Adipose tissue (tissue), 3 donors: Measurements from ENCODE around the gene CAMSAP1. TPM values are rescaled to one million over a fixed set of nuclear protein-coding genes. Genes with fewer than 3 reads are reported as not detected.
"Not testable (repeated sequence)": the region's sequence is repeated elsewhere in the genome, so short reads cannot be mapped to it uniquely, and the experiment has no call there.

ENCODE experiments used
- H3K27ac ChIP-seq: one replicate; pipeline ENCODE4 v1.5.1; 2013; ENCODE audit warnings: low read depth, low read length
- WGBS, 3 donors: extraction: QIAGEN DNeasy Blood & Tissue Kit; methylation state at CpG; one replicate each; pipeline ENCODE4 v1.1.7; 2013; 5-methylcytosine and 5-hydroxymethylcytosine counted together
- polyA plus RNA-seq, 3 donors: library from polyadenylated mRNA; stranded (reverse); fragments of 200-250 nt; gene quantifications; one replicate each; pipeline ENCODE4 v1.2.3, GENCODE V29; 2013
- donor health status: healthy with polysubstance abuse.
- donor health status: Bipolar disorder and iron deficiency.
- donor health status: healthy.

The CAMSAP1 gene, protein sequence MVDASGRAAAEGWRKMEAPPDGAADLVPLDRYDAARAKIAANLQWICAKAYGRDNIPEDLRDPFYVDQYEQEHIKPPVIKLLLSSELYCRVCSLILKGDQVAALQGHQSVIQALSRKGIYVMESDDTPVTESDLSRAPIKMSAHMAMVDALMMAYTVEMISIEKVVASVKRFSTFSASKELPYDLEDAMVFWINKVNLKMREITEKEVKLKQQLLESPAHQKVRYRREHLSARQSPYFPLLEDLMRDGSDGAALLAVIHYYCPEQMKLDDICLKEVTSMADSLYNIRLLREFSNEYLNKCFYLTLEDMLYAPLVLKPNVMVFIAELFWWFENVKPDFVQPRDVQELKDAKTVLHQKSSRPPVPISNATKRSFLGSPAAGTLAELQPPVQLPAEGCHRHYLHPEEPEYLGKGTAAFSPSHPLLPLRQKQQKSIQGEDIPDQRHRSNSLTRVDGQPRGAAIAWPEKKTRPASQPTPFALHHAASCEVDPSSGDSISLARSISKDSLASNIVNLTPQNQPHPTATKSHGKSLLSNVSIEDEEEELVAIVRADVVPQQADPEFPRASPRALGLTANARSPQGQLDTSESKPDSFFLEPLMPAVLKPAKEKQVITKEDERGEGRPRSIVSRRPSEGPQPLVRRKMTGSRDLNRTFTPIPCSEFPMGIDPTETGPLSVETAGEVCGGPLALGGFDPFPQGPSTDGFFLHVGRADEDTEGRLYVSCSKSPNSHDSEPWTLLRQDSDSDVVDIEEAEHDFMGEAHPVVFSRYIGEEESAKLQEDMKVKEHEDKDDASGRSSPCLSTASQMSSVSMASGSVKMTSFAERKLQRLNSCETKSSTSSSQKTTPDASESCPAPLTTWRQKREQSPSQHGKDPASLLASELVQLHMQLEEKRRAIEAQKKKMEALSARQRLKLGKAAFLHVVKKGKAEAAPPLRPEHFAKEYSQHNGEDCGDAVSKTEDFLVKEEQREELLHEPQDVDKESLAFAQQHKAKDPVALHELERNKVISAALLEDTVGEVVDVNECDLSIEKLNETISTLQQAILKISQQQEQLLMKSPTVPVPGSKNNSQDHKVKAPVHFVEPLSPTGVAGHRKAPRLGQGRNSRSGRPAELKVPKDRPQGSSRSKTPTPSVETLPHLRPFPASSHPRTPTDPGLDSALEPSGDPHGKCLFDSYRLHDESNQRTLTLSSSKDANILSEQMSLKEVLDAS (N-terminal part only)
- 10 to 100 TPM in 1 of 3 donors, 1 to 10 TPM in 2; 5.7 to 12.0 (median 8.8) TPM for polyA plus RNA-seq

DNA sequence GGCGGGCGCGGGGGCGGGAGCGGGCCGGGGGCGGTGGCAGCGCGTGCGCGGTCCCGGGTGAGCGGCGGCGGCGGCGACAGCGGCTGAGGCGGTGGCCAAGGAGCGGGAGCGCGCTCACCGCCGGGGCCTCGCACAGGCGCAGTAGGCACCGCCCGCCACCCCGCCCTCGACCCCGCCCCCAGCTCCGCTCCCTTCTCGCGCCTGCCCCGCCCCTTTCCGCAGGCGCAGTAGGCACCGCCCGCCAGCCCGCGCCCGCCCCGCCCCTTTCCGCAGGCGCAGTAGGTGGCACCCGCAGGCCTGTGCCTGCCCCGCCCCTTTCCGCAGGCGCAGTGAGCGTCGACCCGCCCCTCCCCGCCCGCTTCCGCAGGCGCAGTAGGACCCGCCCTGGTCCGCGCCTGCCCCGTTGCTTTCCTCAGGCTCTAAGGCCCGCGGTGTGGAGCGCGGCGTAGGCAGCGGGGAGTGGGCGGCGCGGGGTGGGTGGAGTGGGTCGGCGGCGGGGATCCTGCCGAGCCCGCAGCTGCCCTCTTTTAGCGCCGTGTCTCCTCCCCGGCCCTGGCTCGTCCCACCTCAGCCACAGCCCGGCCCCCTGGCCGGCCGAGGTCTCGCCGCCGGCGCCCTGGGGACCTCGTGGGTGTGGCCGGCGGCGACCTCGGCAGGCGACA is at the start of gene CAMSAP1:
CAMSAP1 (minus strand) TSS at position 116 of the 662 bp plus-strand sequence. CDS start 387 bp downstream, outside the sequence.
- 0 to 1% (median 0%) methylated on average over 41 to 76 of the region's 91 CpGs for WGBS, 3 donors
- no peak within 1 kb of the TSS for H3K27ac ChIP-seq

GRCh38 chr9:135956802-135957174 is 49.4 kb upstream of the CAMSAP1 start:
- WGBS, 3 donors: 87 to 90% (median 89%) methylated on average over 8 of the region's 8 CpGs
- H3K27ac ChIP-seq: no peak overlapping the region

DNA sequence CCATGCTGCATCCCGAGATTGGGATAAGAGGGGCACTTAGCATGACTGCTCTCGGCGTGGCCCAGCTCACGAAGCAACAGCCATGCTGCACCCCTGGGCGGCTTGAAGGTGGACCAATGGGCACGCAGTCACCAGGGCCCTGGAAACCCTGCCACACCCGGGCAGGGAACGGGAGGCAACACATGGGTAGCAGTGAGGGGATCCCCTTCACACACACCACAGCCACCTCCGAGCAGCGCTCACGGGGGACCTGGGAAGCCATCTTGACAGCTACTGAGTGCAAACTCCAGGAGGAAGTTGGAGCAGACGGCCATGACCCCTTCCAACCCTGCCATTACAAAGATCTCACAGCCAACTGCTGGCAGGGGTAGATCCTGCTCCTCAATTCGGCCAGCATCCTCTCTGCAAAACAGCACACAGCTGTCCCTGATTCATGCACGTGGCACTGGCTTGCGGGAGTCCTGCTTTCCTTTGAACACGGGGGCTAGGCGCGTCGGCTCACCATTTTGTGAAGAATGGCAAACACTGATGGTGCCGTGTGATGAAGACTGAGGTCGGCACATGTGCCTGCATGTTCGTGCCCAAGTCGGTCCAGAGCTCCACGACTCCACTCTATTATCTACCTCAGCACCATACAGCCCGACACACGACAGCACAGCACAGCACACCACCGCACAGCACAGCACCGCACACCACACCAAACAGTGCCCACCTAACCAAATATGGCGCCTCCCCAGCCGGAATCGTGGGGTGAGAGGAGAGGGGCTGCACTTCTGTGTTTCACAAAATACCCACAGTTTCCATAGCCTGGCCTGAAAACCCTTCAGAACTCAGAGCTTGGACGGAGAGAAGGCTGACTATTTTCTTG is 48.8 kb upstream of the CAMSAP1 start:
- no peak overlapping the region for H3K27ac ChIP-seq
- 89 to 91% (median 89%) methylated on average over 32 of the region's 32 CpGs for WGBS, 3 donors

GRCh38 chr9:135952664-135953206 is 45.4 kb upstream of the CAMSAP1 start:
- WGBS, 3 donors: 94% methylated on average over 22 of the region's 22 CpGs

DNA sequence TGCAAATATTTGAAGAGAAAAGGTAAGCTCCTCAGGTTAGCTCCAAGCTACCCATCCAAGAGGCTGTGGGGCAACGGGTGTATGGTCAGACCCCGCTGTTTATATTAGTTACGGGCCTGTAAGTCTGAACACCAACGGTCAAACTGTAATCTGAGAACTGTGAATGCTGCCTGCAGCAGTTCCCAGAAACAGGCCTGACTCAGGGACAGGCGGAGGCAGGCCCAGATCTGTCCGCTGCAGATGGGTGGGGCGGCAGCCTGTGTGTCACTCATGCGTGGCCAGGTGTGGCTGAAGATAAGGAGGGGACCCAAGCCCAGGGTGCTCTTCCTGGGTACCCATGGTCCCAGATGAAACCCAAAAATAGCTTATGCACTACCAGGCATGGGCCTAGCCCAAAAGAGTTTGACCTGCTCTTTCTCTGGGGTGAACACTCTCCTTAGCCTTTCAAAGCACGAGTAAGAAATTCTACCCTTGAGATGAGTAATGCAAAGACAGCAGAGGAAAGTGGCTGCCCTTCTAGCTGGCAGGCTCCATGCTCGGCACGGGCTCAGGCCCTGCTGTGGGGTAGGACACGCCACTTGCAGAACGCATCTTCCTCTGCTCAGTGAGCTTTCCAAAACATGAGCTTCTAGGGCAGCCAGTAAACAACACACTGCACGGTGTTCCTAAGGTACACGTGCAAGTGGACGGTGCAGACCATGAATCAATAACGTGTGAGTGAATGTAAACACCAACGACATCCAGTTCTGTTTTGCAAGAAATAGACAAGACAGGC is 44.7 kb upstream of the CAMSAP1 start:
- 72 to 88% (median 83%) methylated on average over 18 of the region's 18 CpGs for WGBS, 3 donors
- H3K27ac ChIP-seq: no peak overlapping the region

More at GRCh38 chr9:135952664-135953206, 45.4 kb upstream of the CAMSAP1 start:
- H3K27ac ChIP-seq: no peak overlapping the region

DNA sequence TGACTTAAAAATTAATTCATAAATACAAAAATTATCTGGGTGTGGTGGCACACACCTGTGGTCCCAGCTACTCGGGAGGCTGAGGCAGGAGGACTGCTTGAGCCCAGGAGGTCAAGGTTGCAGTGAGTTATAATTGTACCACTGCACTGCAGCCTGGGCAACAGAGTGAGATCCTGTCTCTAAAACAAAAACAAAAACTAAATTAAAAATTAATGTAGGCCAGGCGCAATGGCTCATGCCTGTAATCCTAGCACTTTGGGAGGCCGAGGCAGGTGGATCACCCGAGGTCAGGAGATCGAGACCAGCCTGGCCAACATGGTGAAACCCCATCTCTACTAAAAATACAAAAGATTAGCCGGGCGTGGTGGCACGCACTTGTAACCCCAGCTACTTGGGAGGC is 44.0 kb upstream of the CAMSAP1 start:
- H3K27ac ChIP-seq: not testable (repeated sequence)
- WGBS, 3 donors: 95 to 97% (median 97%) methylated on average over 8 of the region's 8 CpGs

GRCh38 chr9:135950841-135951240 is 43.5 kb upstream of the CAMSAP1 start:
- not testable (repeated sequence) for H3K27ac ChIP-seq
- WGBS, 3 donors: 94 to 98% (median 97%) methylated on average over 4 of the region's 4 CpGs

DNA sequence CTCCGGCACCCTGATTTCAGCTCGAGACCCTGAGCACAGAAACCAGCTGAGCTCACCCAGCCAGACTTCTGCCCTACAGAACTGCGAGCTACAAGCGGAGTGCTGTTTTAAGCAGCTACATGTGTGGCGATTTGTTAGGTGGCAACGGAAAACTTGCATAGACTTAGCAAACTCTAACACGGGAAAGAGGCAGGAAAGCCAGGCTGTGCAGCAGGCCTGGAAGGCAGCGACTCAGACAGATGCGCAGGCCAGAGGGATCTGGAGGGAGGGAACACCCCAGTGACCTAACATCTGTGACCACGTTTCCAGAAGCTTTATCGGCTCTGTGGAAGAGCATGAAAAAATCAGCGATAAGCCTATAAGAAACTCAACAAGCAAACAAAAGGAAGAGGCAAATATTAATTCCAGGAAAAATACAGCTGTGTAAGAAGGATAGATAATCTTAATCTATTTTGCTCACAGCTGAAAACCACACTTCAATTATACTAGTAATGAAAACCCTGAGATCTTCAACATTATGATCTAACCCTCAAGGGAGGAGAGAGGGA is 42.9 kb upstream of the CAMSAP1 start:
- no peak overlapping the region for H3K27ac ChIP-seq
- 86 to 90% (median 89%) methylated on average over 12 of the region's 12 CpGs for WGBS, 3 donors

DNA sequence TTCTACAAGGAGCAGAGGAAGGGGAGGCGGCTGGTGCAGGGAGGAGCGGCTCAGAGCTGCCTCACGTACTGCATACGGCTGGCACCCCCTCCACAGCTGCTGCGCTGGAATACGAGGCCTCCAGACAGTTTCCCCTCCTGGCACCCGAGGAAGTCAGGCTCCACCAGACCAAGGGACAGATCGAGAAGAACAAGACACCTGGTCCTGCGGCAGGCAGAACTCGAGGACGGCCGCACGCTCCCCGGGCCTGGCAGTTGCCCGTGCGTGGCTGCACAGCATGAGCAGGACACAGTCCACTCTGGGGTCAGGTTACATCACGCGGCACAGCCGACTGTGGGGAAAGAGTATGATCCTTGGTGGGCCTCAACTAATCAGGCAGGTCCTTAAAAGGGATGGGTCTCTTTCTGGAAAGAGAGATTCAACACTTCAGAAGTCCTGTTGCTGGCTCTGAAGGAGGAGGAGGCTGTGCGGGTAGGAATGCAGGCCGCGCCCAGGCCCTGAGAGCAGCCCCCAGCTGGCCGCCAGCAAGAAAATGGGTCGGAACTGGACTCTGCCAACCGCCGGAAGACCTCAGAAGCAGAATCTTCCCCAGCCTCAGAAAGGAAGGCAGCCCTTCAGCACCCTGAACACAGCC is 42.3 kb upstream of the CAMSAP1 start:
- H3K27ac ChIP-seq: no peak overlapping the region
- WGBS, 3 donors: 90 to 92% (median 91%) methylated on average over 26 of the region's 26 CpGs

DNA sequence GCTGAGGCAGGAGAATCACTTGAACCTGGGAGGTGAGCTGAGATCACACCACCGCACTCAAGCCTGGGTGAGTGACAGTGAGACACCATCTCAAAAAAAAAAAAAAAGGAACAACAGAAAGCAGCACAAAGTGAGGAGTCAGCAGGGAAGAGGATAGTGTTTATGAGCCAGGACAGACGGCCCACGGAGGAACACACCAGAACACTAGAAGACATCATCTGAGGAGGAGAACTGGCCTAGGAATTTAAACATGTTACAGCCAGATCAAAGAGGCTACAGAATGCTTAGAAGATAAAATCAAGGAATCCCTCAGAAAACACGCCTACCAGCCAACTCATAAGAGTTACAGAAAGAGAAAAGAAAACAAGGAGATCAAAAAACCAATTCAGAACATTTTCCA is 41.6 kb upstream of the CAMSAP1 start:
- H3K27ac ChIP-seq: no peak overlapping the region
- 78 to 99% (median 86%) methylated on average over 4 of the region's 4 CpGs for WGBS, 3 donors

GRCh38 chr9:135948446-135948845 is 41.1 kb upstream of the CAMSAP1 start:
- H3K27ac ChIP-seq: no peak overlapping the region
- 91 to 93% (median 92%) methylated on average over 11 of the region's 11 CpGs for WGBS, 3 donors

DNA sequence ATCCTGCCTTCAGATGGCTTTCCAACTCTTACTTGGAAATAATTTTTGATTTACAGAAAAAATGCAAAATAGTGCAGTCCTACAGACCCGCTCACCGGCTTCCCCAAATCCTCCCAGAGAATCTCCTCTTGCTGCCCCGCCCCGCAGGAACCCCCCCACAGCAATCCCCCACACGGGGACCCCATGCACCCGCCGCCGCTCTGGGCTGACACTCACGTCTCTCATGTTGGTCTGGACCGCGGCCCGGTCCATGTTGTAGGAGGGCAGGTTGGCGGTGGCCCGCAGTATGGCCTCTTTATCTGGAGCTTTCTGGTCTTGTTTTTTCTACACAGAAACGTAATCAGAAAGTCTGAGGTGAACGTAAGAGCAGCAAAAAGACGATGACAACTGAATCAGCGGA is 40.2 kb upstream of the CAMSAP1 start:
- 90 to 95% (median 93%) methylated on average over 18 of the region's 18 CpGs for WGBS, 3 donors
- H3K27ac ChIP-seq: no peak overlapping the region

DNA sequence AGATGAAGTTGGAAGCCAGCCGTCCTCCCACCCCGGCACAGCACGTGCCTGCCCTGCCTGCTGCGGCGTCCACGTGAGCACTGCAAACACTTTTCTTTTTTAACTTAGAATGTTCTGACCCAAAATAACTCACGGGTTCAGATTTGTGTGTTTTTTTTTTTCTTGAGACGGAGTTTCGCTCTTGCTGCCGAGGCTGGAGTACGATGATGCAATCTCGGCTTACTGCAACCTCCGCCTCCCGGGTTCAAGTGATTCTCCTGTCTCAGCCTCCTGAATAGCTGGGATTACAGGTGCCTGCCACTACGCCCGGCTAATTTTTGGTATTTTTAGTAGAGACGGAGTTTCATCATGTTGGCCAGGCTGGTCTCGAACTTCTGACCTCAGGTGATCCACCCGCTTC is 39.8 kb upstream of the CAMSAP1 start:
- H3K27ac ChIP-seq: not testable (repeated sequence)
- WGBS, 3 donors: 92 to 95% (median 93%) methylated on average over 19 of the region's 19 CpGs

DNA sequence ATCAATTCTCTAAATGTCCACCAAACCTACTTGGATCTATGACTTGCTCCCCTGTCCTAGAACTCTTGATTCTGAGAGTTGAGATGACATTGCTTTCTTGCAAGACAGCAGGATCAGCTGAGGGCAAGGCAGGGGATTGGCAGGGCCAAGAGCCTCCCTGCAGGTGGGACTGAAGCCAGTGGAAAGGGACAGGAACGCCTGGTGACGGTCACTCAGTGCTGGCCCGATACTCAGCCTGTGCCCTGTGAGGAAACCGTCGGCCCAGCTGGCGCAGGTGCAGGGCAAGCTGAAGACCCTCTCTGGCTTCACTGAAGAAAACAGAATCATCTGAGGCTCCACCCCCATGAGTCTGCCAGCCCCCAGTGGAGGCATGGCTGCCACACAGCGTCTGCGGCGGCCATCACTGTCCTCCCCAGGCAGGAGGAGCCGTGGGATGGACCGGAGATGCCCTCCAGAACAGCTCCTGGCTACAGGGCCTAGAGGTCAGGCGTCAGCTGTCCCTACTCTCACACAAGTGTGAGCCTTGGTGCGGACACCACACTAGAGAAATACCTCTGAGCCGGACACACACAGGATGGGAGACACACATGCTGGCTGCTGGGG is 39.1 kb upstream of the CAMSAP1 start:
- no peak overlapping the region for H3K27ac ChIP-seq
- WGBS, 3 donors: 89 to 95% (median 94%) methylated on average over 14 of the region's 14 CpGs

DNA sequence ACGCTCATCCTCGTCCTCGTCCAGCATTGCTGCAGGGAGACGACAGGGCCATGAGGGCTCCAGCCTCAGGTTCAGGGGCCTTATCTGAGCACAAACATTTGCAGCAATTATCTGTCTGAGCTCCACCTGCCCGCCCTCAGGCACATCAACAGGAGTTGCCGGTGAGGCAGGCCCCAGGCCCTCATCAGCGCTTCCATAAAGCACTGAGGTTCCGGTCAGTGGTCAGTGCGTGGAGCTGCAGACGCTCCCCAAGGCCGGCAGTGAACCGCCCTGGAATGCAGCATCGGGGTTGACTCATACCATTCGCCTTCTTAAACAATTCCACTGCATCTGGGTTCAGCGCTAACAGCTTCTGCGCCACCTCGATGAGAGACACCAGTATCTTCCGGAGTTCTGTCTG is 38.6 kb upstream of the CAMSAP1 start:
- H3K27ac ChIP-seq: no peak overlapping the region
- 93 to 97% (median 97%) methylated on average over 18 of the region's 18 CpGs for WGBS, 3 donors
